Prostate gland (tissue), 2 donors: ENCODE results near the gene SCAMP2.

ENCODE experiments used
- POLR2A ChIP-seq: fragments of 450-650 bp; IDR thresholded peaks from one replicate; pipeline ENCODE4 v1.6.1; 2016; ENCODE audit warnings: antibody characterized with exemption, mild to moderate bottlenecking
- POLR2AphosphoS5 ChIP-seq: sonication (generic); formaldehyde crosslinking; IDR thresholded peaks from one replicate; pipeline ENCODE4 v1.6.1; 2017; ENCODE audit warnings: antibody characterized with exemption
- TF ChIP-seq, protein P1 (sequence below), 4 experiments: fragments of 200-600 bp in 2 of 4; fragments of 450-650 bp in 2 of 4; sonication (generic) in 2 of 4; IDR thresholded peaks; 1 replicate in 3 of 4; 2 replicates in 1 of 4; pipeline ENCODE4 v1.5.1; 2016 to 2019; ENCODE audit warnings: antibody characterized with exemption in 4 of 4, mild to moderate bottlenecking in 2 of 4, moderate library complexity in 2 of 4

DNA sequence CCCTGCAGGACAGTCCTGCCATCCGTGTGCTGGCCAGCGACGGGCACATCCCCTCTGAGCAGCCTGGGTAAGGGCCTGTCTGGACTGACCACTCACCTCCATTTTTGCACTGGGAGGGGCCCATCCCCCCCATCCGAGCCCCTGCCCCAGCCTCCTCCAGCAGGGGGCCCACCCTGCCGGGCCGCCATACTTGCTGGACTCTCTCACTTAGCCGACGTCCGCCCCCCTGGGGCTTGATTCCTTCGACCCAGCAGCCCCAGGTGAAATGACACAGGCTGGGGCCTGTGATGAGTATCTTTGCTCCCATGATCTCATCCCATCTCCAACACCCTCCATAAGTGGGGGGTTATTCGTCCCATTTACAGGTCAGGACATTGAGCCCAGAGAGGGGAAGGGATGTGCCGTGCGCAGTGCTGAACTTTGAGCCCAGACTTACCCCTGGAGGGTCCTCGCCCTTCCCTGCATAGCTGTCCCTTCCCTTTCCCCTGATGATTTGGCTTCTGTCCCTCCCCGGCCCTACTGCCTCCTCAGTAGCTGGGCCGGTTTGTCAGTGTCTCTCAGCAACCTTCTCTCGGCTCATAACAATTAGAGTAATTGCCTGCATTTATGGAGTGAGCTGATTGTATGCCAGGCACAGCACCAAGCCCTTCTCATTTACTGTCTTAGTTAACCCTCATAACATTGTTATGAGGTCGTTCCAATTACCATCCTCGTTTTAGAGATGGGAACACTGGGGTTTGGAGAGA is 56.4 kb downstream of the SCAMP2 start:
- TF ChIP-seq, protein P1, sequence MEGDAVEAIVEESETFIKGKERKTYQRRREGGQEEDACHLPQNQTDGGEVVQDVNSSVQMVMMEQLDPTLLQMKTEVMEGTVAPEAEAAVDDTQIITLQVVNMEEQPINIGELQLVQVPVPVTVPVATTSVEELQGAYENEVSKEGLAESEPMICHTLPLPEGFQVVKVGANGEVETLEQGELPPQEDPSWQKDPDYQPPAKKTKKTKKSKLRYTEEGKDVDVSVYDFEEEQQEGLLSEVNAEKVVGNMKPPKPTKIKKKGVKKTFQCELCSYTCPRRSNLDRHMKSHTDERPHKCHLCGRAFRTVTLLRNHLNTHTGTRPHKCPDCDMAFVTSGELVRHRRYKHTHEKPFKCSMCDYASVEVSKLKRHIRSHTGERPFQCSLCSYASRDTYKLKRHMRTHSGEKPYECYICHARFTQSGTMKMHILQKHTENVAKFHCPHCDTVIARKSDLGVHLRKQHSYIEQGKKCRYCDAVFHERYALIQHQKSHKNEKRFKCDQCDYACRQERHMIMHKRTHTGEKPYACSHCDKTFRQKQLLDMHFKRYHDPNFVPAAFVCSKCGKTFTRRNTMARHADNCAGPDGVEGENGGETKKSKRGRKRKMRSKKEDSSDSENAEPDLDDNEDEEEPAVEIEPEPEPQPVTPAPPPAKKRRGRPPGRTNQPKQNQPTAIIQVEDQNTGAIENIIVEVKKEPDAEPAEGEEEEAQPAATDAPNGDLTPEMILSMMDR (IDR thresholded peaks at IDR 0.05) = no peak
- TF ChIP-seq POLR2A (no peak), POLR2AphosphoS5 (no peak)
